Activated naive CD4-positive, alpha-beta T cell treated with anti-CD3 and anti-CD28 coated beads, Interleukin-2, amount 10 ng/mL, durations not matched to agents 7 days and 5 days (primary cell): ENCODE measurements around the gene MAB21L3.

Source experiments
- CTCF ChIA-PET: fragments of 350-600 bp; sonication (Branson Sonifier 250); formaldehyde crosslinking; loops from one replicate; lab custom pipeline; 2021; ENCODE audit warnings: antibody characterized with exemption; lab: Charles Lee
- DNase-seq: peaks from one replicate; pipeline ENCODE4 v3.0.0-alpha.2; 2020
- H3K27ac Mint-ChIP-seq: one replicate; pipeline ENCODE4 v1.8.0; 2021; ENCODE audit warnings: mild to moderate bottlenecking, moderate library complexity, mixed read lengths
- H3K27me3 Mint-ChIP-seq: one replicate; pipeline ENCODE4 v1.8.0; 2021; ENCODE audit warnings: mild to moderate bottlenecking, mixed read lengths
- H3K36me3 Mint-ChIP-seq: one replicate; pipeline ENCODE4 v1.8.0; 2021; ENCODE audit warnings: mixed read lengths
- H3K4me1 Mint-ChIP-seq: one replicate; pipeline ENCODE4 v1.8.0; 2021; ENCODE audit warnings: mixed read lengths
- H3K4me3 Mint-ChIP-seq: one replicate; pipeline ENCODE4 v1.8.0; 2021; ENCODE audit warnings: mild to moderate bottlenecking, moderate library complexity, mixed read lengths
- H3K9me3 Mint-ChIP-seq: one replicate; pipeline ENCODE4 v1.8.0; 2021; ENCODE audit warnings: mixed read lengths

Gene MAB21L3

DNA sequence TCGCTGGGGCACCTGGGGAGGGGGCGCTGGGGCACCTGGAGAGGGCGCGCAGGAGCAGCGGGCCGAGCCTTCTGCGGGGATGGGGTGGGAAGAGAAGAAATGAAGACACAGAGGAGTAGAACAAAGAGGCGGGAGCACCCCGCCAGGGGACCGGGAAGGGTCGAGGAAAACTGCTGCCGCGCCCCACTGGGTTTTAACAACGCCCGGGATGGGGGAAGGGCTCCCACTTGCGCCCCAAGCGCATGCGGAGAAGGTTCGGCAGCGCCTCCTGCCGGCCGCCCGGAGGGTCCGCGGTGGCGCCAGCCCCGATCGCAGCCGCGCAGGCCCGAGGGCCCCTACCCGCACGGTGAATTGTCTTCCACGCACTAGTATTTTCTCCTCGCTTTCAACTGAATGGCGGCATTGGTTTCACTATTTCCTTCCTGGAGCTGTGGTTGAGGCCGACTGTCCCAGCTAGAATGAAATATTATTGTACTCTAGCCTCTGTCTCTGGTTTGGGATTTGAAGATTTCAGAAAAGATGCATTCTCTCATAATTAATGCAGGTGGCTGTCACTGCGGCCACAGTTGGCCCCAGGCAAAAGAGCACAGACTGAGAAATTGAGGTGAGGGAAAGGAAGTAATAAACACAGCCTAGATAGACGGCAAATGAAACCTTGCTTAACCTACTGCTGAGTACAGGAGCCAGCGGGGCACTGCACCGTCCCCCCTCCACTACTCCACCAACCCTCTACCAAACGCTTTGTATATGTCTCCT, 57.3 kb downstream of the MAB21L3 start:
- Mint-ChIP-seq H3K9me3 (no peaks in the 10 kb centered on the region), H3K27ac (peak overlapping the region; percentile 80), H3K4me1 (peaks cover 22% of the 10 kb centered on the region), H3K4me3 (peak overlapping the region; percentile 75), H3K36me3 (no peaks in the 10 kb centered on the region), H3K27me3 (peaks cover 31% of the 10 kb centered on the region)
- peak; percentile 88 for DNase-seq
- CTCF ChIA-PET, result interaction anchor here (0.6 to 7.0 kb wide), 12 partner anchors 9 to 331 kb away, joined by 3 to 45 read pairs (median 3); no protein-coding TSS in a partner anchor

GRCh38 chr1:116169898-116170297, 58.7 kb downstream of the MAB21L3 start:
- H3K36me3 Mint-ChIP-seq, result no peaks in the 10 kb centered on the region
- CTCF ChIA-PET, result interaction anchor here (2.3 to 7.0 kb wide), 2 partner anchors 16 to 30 kb away, joined by 9 to 45 read pairs; no protein-coding TSS in a partner anchor
- peaks cover 22% of the 10 kb centered on the region for H3K4me1 Mint-ChIP-seq
- no peaks in the 10 kb centered on the region for H3K9me3 Mint-ChIP-seq
- no peak for DNase-seq
- H3K27me3 Mint-ChIP-seq, result peaks cover 27% of the 10 kb centered on the region
- H3K4me3 Mint-ChIP-seq, result no peak overlapping the region
- H3K27ac Mint-ChIP-seq, result no peak overlapping the region

DNA sequence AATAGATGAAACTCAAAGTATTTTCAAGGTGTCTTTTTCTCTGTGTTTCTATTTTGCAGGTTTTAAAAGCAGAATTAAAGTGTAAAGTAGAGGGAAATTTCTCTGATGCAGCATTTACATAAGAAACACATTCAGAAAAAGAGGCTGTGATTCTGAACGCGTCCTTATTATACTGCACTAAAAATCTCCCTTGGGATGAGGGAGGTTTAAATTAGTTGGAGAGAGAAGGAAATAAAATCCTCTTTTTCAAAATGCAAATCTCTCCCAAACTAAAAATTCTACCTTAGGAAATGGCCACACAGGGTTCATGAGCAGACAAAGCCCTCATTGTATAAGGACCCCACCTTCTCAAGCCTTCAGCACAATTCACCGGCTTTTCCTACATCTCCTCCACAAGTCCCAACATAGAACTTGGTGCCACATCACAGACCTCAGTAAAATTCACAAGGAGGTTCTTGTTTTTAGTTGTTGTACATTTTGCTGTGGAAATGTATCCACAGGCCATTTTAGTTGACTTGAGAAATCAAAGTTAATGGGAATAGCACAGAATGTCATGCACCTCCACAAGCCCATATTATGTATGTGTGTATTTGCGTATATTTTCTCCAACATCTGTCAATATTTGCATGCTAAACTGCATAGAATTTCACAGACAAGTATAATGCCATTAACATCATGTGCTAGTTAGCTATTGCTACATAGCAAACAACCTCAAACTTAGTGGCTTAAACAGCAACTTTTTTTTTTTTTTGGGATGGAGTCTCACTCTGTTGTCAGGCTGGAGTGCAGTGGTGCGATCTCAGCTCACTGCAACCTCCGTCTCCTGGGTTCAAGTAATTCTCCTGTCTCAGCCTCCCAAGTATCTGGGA, 59.8 kb downstream of the MAB21L3 start:
- Mint-ChIP-seq H3K9me3 (no peaks in the 10 kb centered on the region), H3K27ac (no peak overlapping the region)
- no peak for DNase-seq

DNA sequence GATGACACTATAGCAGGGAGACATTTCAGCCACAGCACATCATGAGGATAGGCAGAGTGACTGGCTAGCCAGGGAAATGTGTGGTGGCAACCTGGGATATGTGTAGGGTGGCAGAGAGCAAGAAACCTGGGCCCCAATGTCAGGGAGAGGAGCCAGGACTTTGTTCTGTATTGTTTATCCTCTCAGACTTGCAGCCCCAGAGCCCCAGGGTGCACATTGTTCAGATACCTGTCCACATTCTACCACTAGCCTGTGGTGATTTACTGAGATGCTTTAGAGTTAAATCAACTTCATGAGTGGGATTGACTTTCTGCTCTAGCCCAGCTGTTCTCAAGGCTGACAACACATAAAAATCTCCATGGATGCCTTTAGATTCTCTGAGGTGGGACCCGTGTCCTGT, 61.5 kb downstream of the MAB21L3 start:
- Mint-ChIP-seq H3K9me3 (no peaks in the 10 kb centered on the region), H3K4me3 (no peak overlapping the region), H3K4me1 (peaks cover 15% of the 10 kb centered on the region), H3K27me3 (peaks cover 18% of the 10 kb centered on the region), H3K27ac (no peak overlapping the region), H3K36me3 (no peaks in the 10 kb centered on the region)
- CTCF ChIA-PET, result no interaction called here
- DNase-seq, result no peak

More for the DNA sequence above, 59.8 kb downstream of the MAB21L3 start:
- CTCF ChIA-PET, result no interaction called here
- Mint-ChIP-seq H3K27me3 (peaks cover 26% of the 10 kb centered on the region), H3K4me3 (no peak overlapping the region), H3K4me1 (peaks cover 22% of the 10 kb centered on the region), H3K36me3 (no peaks in the 10 kb centered on the region)

GRCh38 chr1:116175611-116176010, 64.4 kb downstream of the MAB21L3 start:
- Mint-ChIP-seq H3K4me1 (no peaks in the 10 kb centered on the region), H3K27ac (no peak overlapping the region), H3K27me3 (peaks cover 16% of the 10 kb centered on the region), H3K4me3 (no peak overlapping the region), H3K9me3 (no peaks in the 10 kb centered on the region), H3K36me3 (no peaks in the 10 kb centered on the region)
- no peak for DNase-seq
- CTCF ChIA-PET, result interaction anchor here (0.6 kb wide), 1 partner anchor 16 kb away, joined by 3 read pairs; no protein-coding TSS in a partner anchor

DNA sequence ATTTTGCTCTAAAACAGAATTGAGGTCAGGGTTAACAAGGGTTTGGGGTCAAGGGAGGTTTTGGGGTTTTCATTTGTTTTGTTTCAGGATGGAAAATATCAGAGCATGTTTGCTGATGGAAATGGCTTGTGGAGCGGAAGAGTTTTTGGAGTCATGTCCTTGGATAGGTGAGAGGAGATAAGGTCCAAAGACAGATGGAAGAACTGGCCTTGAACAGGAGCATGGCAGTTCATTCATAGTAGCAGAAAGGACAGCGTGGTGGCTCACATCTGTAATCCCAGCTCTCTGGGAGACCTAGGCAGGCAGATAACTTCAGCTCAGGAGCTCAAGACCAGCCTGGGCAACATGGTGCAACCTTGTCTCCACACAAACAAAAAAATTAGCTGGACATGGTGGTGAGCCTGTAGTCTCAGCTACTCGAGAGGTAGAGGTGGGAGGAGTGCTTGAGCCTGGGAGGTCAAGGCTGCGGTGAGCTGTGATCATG, 65.1 kb downstream of the MAB21L3 start:
- Mint-ChIP-seq H3K9me3 (no peaks in the 10 kb centered on the region), H3K27me3 (peaks cover 20% of the 10 kb centered on the region), H3K27ac (no peak overlapping the region), H3K4me3 (no peak overlapping the region), H3K36me3 (no peaks in the 10 kb centered on the region), H3K4me1 (no peaks in the 10 kb centered on the region)
- CTCF ChIA-PET, result interaction anchor here (0.7 kb wide), 1 partner anchor 28 kb away, joined by 3 read pairs; no protein-coding TSS in a partner anchor
- no peak for DNase-seq

DNA sequence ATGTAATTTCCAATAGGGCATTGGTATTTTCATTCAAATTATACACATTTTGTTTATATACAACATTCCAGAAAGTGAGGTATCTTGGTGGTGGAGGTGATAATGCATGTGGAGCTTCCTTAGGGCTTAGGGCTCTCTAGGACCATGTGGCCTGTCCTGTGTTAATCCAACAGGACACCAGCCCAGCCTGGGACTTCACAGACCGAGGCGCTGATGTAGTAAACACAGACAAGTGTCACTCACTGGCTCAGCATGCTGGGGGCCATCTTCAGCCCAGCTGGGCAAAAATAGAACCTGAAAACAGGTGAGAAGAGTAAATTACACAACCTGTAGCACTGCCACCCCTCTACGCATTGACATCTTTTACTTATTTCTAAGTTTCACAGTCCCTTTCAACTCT, 66.7 kb downstream of the MAB21L3 start:
- peaks cover 35% of the 10 kb centered on the region for H3K27me3 Mint-ChIP-seq
- CTCF ChIA-PET, result interaction anchor here (0.9 kb wide), 1 partner anchor 39 kb away, joined by 4 read pairs; no protein-coding TSS in a partner anchor
- H3K36me3 Mint-ChIP-seq, result no peaks in the 10 kb centered on the region
- no peak for DNase-seq
- no peaks in the 10 kb centered on the region for H3K4me1 Mint-ChIP-seq
- no peaks in the 10 kb centered on the region for H3K9me3 Mint-ChIP-seq
- no peak overlapping the region for H3K4me3 Mint-ChIP-seq
- no peak overlapping the region for H3K27ac Mint-ChIP-seq

- CTCF ChIA-PET, result interaction anchor here (1.3 kb wide), 1 partner anchor 10 kb away, joined by 3 read pairs; no protein-coding TSS in a partner anchor
- H3K9me3 Mint-ChIP-seq, result no peaks in the 10 kb centered on the region
- peaks cover 44% of the 10 kb centered on the region for H3K27me3 Mint-ChIP-seq
Observed at GRCh38 chr1:116178837-116179236, 67.6 kb downstream of the MAB21L3 start.

DNA sequence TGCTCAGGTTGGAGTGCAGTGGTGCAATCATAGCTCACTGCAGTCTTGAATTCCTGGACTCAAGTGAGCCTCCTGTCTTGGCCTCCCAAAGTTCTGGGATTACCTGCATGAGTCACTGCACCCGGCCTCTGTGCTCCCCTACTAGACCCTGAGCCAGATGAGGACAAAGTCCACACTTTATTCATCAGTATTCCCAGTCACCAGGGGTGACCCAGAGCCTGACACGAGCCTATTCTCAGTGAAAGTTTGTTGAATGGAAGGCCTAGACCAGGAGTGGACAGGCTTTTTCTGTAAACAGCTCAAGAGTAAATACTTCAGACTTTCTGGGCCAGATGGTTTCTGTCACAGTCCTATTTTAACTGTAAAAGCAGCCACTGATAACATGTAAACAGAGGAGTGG, 68.2 kb downstream of the MAB21L3 start:
- H3K4me3 Mint-ChIP-seq, result no peak overlapping the region
- no peak overlapping the region for H3K27ac Mint-ChIP-seq
- no peak for DNase-seq
- H3K36me3 Mint-ChIP-seq, result no peaks in the 10 kb centered on the region
- peaks cover 47% of the 10 kb centered on the region for H3K27me3 Mint-ChIP-seq
- H3K4me1 Mint-ChIP-seq, result no peaks in the 10 kb centered on the region
- no peaks in the 10 kb centered on the region for H3K9me3 Mint-ChIP-seq
- CTCF ChIA-PET, result interaction anchor here (1.3 kb wide), 1 partner anchor 10 kb away, joined by 3 read pairs; no protein-coding TSS in a partner anchor

More at GRCh38 chr1:116178837-116179236, 67.6 kb downstream of the MAB21L3 start:
- no peaks in the 10 kb centered on the region for H3K4me1 Mint-ChIP-seq
- H3K27ac Mint-ChIP-seq, result no peak overlapping the region
- no peak for DNase-seq
- H3K36me3 Mint-ChIP-seq, result no peaks in the 10 kb centered on the region
- no peak overlapping the region for H3K4me3 Mint-ChIP-seq

DNA sequence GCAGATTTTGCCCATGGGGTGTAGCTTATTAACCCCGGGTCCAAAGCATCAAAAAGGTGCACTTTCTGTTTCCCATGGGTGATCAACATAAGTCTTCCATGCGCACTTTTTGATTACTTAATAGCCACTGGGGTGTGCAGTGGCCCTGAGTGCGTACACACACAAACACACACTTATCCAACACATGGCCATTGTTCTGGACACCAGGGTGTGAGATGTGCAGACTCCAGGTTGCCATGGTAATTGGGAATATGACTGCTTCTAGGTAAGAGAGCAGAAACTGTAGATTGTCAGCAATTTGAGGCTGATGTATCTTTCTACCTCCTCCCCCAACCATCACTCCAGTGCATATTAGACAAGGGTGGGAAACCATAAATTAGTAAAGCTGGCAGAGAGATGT, 68.8 kb downstream of the MAB21L3 start:
- no peak overlapping the region for H3K27ac Mint-ChIP-seq
- no peak overlapping the region for H3K4me3 Mint-ChIP-seq
- no peaks in the 10 kb centered on the region for H3K4me1 Mint-ChIP-seq
- no peak for DNase-seq
- H3K36me3 Mint-ChIP-seq, result no peaks in the 10 kb centered on the region
- no peaks in the 10 kb centered on the region for H3K9me3 Mint-ChIP-seq
- CTCF ChIA-PET, result interaction anchor here (1.1 kb wide), 1 partner anchor 40 kb away, joined by 3 read pairs; no protein-coding TSS in a partner anchor
- peaks cover 48% of the 10 kb centered on the region for H3K27me3 Mint-ChIP-seq

- DNase-seq, result no peak
- Mint-ChIP-seq H3K27ac (no peak overlapping the region), H3K27me3 (peaks cover 51% of the 10 kb centered on the region), H3K4me1 (no peaks in the 10 kb centered on the region), H3K4me3 (no peak overlapping the region), H3K36me3 (no peaks in the 10 kb centered on the region), H3K9me3 (no peaks in the 10 kb centered on the region)
- CTCF ChIA-PET, result interaction anchor here (1.1 kb wide), 1 partner anchor 13 kb away, joined by 5 read pairs; no protein-coding TSS in a partner anchor
Observed at GRCh38 chr1:116182019-116182714, 71.0 kb downstream of the MAB21L3 start.
